HG03558 (cell line): Measurements from ENCODE around the gene FGD2.

ENCODE experiments used
- ATAC-seq: cut with Tn5 transposase; IDR thresholded peaks from one replicate; pipeline ENCODE4 v1.9.1; 2021; ENCODE audit warnings: moderate number of reproducible peaks; ENCODE audit not compliant: unreplicated experiment; ENCODE audit errors: extremely low read depth

The FGD2 gene, protein sequence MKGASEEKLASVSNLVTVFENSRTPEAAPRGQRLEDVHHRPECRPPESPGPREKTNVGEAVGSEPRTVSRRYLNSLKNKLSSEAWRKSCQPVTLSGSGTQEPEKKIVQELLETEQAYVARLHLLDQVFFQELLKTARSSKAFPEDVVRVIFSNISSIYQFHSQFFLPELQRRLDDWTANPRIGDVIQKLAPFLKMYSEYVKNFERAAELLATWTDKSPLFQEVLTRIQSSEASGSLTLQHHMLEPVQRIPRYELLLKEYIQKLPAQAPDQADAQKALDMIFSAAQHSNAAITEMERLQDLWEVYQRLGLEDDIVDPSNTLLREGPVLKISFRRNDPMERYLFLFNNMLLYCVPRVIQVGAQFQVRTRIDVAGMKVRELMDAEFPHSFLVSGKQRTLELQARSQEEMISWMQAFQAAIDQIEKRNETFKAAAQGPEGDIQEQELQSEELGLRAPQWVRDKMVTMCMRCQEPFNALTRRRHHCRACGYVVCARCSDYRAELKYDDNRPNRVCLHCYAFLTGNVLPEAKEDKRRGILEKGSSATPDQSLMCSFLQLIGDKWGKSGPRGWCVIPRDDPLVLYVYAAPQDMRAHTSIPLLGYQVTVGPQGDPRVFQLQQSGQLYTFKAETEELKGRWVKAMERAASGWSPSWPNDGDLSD

DNA sequence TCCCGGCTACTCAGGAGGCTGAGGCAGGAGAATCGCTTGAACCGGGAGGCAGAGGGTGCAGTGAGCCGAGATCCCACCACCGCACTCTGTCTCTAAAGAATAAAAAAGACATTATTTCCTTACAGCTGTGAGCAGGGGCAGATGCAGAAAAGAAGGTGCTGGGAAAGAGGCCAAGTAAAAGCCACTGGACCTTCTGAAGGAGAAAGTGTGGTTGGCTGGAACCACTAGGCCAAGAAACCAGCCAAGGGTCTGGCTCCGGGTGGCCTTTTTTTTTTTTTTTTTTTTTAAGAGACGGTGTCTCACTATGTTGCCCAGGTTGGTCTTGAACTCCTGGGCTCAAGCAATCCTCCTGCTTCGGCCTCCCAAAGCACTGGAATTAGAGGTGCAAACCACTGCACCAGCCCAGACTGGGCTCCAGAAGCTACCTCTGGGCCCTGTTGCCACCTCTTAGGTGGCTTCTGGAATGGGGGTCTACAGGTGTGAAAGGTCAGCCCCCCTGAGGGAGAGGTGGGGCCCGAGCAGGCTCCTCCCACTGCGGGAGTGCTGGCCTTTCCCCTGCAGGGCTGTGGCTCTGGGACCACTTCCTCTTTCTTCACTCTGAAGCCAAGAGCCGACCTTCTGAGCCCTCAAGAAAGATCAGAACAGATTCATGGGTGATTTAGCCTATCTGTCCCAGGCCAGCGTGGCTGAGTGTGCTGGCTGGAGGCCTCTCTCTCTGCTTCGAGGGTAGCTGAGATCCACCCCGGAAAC, at the start of gene FGD2:
Gene FGD2, plus strand, starts transcription at position 595 of the 750 bp plus-strand sequence. CDS start 163 bp downstream, outside the sequence.
- ATAC-seq, result no peak

DNA sequence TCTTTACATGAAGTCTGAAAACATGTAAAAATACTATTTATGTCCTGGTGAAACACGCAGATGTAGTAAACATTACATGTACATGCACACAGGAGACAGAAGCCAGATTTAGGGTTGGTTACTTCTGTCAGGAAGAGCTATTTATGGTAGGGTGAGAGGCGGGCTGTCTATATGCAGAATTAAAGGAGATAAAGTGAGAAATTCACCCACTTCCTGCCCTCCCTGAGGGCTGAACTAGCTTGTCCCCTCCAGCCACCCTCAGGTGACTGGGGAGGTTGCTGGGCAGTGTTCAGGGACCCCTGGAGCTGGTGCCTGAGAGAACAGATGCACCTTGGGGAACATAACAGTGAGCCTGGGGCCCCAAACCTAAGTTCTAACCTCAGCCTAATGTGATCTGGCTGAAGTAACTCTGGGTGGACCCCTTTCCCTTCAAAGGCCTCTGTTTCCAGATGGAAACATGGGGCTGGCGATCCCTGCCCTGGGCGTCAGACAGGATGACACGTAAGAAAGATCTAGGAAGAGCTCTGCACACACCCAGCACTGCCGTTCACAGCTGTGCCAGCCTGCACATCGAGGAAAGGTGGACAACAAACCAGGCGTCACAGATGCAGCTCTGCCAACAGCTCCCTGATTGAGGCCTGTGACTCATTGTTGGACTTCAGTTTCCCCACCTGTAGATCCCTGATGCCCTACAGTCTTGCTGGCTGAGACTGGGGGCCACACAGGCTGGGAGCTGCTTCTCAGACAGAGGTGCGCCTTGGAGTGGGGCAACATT, 49.6 kb upstream of the FGD2 start:
- ATAC-seq, result no peak

DNA sequence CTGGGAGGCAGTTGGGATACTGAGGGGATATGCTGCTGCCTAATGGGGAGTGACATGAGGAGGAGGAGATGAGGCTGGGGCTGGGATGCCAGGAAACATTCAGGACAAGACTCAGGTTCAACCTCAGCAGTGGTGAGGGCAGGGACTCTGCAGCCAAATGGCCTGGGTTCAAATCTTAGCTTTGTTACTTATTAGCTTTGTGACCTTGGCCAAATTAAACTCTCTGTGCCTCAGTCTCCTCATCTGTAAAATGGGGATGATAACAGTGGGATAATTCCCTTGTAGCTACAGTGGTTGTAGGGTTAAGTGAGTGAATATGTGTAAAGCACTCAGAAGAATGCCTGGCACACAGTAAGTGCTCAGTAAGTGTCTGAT, 49.0 kb upstream of the FGD2 start:
- ATAC-seq, result no peak

DNA sequence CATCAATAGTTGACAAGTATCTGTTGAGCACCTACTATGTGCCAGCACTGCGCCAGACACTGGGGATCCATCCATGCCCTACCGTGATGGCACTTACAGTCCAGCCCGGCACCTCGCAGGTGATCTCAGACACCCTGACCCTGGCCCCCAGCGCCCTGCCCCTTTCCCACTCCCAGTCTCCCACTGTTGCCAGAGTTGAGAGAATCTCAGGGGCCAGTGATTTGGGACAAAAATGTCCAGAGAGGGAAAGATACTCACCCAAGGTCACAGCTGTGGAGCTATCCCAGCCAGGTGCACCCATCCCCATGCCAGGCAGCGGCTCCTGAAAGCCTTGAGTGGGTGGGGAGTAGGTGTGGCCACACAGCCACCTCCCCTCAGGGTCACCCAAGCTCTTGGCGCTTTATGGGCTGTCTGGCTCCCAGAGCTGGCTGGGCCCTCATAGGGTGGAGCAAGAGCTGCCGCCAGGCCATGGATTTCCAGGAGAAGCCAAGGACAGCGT, 47.6 kb upstream of the FGD2 start:
- no peak for ATAC-seq

DNA sequence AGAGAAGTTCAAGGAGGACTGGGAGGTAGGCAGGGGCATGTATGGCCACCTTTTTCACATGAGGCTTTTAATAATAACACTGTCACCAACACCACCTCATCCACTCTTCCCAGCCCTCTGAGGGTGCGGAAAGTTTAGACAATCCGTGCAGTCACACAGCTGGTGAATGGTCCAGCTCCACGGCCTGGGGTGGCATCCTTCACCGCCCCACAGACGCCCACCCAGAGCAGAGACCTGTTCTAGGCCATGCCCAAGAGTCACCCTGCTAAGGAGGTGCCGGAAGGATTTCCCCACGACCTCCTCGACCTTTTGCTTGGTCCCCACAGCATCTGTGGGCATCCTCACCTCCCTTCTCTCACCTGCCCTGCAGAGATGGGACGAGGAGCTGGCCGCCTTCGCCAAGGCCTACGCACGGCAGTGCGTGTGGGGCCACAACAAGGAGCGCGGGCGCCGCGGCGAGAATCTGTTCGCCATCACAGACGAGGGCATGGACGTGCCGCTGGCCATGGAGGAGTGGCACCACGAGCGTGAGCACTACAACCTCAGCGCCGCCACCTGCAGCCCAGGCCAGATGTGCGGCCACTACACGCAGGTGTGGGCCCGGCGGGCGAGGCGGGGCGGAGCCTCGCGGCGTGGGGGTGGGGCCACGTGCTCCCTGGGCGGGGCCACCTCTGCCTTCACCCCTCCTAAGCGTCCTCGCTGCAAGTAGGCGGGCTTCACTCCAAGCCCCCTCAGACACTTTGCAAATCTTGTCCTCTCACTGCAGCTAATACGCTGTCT, 46.5 kb upstream of the FGD2 start:
- no peak for ATAC-seq

DNA sequence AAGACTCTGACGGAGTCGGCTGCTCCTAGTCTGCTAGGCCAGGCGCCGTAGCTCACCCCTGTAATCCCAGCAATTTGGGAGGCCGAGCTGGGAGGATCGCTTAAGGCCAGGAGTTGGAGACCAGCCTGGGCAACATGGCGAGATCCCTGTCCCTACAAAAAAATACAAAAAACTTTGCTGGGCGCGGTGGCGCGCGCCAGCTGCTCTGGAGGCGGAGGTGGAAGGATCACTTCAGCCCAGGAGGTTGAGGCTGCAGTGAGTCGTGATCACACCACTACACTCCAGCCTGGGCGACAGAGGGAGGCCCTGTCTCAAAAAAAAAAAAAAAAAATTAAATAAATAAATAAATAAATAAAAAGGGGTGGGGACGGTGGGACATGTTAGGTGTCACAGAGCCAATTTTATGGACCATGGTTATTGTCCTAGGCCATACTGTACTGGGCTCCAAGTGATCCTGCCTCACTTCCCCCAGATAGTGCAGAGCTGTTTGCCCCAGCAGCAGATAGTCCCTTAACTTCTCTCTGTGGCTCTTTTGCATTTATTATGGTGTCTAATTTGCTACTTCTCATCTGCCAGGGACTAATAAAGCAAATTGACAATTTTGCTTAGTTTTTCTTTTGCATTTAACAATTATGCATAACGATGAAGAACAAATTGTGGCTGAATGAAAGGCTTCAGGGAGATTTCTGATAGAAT, 45.8 kb upstream of the FGD2 start:
- ATAC-seq, result no peak

DNA sequence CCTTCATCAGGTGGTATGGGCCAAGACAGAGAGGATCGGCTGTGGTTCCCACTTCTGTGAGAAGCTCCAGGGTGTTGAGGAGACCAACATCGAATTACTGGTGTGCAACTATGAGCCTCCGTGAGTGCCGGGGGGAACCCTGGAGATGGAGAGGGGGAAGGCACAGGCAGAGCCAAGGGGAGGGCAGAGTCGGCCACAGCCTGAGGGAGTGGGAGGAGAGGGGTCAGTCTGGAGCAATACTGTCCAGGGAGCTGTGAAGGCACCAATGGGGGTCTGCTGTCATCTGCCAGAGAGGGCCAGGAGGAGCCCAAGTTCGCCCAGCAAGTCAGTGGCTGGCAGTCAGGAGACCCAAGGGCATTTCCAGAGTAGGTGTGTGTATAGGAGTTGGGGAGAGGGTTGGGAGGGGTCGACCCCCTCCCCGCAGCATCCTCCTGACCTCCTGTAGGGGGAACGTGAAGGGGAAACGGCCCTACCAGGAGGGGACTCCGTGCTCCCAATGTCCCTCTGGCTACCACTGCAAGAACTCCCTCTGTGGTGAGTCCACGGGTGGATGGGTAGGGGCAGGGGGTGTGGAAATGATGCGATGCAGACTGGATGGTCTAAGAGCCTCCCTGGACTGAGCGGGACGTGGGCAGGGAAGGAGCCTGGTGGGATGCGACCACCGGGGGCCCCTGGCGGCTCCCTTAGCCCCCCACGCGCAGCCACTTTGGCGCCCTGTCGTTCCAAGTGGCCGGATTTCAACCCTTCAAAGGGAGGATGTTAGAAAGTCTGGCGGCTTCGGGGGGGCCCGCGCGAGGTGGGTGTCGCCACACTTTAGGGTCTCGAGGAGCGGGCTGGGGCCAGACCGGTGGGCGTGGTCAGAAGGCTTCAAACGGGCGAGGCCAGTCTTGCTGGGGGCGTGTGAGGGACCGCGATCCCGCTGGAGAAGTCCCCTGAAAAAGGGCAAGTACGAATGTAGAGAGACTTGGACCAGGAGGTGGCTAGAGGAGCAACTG, 43.7 kb upstream of the FGD2 start:
- ATAC-seq, result no peak

DNA sequence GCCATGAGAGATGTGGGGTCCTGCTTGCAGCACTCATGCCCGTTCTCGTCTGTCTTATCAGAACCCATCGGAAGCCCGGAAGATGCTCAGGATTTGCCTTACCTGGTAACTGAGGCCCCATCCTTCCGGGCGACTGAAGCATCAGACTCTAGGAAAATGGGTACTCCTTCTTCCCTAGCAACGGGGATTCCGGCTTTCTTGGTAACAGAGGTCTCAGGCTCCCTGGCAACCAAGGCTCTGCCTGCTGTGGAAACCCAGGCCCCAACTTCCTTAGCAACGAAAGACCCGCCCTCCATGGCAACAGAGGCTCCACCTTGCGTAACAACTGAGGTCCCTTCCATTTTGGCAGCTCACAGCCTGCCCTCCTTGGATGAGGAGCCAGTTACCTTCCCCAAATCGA, 42.6 kb upstream of the FGD2 start:
- no peak for ATAC-seq

DNA sequence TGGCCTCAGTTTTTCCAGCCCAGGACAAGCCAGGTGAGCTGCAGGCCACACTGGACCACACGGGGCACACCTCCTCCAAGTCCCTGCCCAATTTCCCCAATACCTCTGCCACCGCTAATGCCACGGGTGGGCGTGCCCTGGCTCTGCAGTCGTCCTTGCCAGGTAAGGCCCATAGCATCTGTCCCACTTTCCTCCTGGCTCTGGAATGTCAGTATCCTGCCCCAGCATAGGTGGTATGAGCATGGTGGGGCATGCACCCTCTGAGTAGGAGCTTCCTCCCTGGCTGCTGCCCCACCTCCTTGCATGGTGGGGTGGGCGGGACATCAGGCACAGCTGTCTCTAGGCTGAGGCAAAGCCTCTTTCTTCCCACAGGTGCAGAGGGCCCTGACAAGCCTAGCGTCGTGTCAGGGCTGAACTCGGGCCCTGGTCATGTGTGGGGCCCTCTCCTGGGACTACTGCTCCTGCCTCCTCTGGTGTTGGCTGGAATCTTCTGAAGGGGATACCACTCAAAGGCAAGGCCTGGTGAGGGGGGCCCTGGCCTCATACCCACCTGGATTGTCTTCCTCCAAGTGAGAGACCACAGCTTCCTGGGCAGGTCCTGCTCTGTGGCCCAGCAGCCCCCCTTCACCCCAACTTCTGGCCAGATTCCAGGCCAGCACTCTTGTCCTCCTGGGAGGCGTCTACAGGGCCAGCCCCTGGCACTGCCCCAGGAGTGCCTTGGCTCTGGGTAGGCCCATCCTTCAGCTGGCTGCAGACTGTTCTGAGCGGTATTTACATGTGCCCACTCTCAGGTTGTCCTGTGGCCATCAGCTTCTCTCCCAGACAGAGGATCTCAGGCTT, 41.8 kb upstream of the FGD2 start:
- no peak for ATAC-seq

DNA sequence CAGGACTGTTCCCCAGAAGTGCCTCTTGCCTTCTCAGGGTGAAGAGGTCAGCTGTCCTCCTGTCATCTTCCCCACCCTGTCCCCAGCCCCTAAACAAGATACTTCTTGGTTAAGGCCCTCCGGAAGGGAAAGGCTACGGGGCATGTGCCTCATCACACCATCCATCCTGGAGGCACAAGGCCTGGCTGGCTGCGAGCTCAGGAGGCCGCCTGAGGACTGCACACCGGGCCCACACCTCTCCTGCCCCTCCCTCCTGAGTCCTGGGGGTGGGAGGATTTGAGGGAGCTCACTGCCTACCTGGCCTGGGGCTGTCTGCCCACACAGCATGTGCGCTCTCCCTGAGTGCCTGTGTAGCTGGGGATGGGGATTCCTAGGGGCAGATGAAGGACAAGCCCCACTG, 41.1 kb upstream of the FGD2 start:
- no peak for ATAC-seq

DNA sequence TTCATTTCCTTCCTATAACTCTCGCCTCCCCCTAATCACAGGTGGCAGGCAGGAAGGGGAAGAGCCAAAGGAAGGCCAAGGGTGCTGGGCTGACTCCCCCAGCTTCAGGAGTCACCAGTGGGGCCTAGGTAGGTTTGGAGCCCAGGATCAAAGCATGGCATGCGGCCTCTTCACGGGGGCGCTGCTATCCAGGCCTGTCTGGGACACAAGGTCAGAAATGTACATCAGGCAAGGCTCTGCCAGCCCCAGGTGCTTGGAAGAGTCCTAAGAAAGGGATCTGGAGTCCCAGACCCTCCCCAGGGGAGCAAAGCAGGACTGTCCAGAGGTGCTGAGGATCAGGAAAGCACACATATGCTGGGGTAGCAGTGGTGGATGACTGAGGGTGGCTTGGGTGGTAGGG, 40.5 kb upstream of the FGD2 start:
- ATAC-seq, result no peak

DNA sequence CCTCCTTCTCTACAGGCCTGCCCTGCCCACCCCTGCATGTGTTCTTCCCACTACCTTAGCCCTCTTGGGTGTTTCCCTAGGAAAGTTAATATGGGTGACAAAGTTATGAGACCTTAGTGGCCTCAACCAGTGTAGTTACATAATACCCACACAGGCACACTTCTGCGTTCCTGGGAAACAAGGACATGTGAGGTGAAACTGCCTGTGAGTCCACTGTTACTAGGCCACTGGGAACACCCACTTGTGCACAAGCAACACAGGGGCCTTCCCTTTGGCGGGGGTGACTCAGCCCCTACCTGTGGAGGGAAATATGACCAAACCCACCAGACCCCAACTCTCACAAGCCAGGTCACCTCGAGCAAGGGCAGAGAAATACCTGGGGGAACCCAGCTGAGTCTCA, 38.2 kb upstream of the FGD2 start:
- ATAC-seq, result no peak

DNA sequence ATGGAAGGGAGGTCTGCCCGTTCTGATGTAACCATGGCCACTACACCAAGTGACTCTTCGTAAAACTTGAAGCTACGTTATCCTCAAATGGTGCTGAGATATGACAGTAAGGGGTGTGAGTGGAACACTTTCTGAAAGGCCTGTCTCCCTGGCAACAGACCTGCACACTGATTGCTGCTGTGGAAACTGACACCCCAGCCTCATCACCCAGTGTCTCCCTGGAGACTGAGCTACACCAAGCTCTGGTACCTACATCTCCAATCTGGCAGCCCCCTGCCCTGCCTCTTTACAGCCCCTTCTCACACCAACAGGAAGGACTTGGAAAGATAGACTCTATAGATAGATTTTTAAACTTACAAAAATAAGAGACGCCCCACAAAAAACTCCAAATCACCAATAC, 37.7 kb upstream of the FGD2 start:
- ATAC-seq, result no peak

DNA sequence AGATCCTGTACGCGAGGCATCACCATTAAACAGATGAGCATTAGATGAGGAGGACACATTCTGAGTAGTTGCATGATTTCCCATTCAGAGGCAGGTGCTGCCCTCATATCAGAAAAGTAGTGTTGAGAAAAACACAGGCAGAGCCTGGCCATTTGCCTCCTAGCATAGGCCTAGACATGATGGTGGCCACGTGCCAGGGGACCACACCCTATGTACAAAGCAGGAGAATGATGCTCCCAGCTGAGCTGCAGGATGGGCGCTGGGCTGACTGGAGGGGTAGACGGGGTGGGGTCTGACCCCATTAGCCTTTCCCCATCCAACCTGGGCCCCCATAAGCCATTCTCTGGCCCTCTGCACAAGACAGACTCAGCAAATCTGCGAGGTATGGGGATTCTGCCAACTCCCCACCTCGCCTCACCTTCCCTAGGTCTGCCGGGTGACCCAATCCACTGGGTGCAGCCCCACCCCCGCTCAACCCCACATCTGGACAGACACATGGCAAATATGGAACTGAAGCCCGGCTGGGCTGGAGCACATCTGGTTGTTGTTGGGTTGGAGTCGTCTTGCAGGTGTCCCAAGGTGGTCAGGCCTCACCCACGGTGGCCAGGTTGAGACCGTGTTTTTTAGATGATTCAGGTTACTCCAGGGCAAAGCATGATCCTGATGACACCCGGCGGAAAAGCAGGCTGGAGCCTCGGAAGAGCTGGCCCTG, 37.0 kb upstream of the FGD2 start:
- no peak for ATAC-seq

DNA sequence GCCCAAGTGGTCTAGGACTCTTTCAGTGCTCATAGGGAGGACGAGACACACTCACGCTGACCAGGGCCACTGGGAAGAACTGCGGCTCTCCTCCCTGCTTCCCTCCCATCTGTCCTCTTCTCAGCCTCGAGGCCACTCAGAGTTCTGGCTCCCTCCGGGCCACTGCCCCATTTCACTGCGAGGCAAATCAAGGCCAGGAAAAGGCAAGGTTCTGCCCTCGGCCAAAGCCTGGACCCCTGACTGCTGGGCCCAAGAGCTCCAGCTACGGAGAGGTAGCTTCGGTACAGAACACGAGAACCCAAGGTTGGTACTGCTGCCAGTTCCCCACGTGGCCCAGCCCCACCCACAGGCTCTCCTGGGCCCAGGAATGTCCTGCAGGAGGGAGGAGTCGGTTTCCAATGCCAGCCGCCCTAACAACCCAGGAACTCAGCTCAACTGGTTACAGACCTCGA, 36.2 kb upstream of the FGD2 start:
- ATAC-seq, result no peak
